Measurements from ENCODE around the gene EPHA3. TPM values are rescaled to one million over a fixed set of nuclear protein-coding genes. Genes with fewer than 3 reads are reported as not detected.

Gene EPHA3
- polyA plus RNA-seq, 1 donor from 2014 or later: 33.0 TPM

DNA sequence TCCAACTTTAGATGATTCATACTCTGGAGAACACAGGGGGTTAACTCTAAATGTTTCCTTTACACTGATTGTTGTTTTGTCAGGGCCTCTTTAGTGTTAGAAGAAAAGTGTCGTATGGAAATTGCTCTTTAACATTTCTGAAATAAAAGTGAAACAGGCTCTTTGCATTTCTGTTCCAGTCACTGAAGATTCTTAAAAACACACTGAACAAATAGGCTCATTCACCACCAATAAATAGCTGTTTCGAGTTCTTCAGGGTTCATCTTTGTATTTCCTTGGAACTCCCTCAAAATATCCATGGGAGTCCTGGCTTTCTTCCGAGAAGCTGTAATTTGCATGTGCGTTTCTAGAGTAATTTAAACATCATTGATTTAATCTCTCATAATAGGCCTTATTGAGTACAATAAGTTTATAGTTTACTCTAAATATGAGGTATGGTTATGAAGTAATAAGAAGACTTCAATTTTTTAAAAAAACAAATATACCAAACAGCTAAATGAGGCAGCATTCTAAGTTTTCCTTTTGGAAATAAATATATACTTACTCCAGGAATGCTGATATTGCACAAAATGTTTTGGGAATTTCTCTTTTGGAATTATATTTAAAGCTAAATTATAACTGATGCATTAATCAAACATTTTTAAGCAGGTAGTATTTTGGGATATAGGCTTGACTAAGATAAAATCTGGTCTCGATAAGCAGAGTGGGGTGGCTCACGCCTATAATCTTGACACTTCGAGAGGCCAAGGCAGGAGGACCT, 327.4 kb downstream of the EPHA3 start:
- no peak overlapping the region for H3K4me2 ChIP-seq (ENCODE audit: low read length)

DNA sequence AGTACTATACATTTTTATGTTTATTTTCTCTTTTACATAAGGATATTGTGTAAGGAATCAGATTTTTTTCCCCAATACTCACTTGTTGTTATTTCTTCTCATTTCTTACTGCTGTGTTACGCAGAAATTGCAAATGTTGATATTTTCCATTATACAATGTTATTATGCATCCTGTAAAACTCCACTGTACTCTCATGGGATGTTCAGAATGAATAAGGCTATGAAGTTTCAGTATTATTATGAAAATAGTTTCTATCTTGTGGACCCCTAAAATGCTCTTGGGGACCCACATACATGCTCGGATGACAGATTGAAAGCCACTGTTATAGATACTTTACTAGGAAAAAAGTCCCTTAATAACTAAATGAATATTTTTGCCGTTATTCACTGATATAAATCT, 329.4 kb downstream of the EPHA3 start:
- no peak overlapping the region for H3K4me2 ChIP-seq (ENCODE audit: low read length)
- TF ChIP-seq, protein P1, sequence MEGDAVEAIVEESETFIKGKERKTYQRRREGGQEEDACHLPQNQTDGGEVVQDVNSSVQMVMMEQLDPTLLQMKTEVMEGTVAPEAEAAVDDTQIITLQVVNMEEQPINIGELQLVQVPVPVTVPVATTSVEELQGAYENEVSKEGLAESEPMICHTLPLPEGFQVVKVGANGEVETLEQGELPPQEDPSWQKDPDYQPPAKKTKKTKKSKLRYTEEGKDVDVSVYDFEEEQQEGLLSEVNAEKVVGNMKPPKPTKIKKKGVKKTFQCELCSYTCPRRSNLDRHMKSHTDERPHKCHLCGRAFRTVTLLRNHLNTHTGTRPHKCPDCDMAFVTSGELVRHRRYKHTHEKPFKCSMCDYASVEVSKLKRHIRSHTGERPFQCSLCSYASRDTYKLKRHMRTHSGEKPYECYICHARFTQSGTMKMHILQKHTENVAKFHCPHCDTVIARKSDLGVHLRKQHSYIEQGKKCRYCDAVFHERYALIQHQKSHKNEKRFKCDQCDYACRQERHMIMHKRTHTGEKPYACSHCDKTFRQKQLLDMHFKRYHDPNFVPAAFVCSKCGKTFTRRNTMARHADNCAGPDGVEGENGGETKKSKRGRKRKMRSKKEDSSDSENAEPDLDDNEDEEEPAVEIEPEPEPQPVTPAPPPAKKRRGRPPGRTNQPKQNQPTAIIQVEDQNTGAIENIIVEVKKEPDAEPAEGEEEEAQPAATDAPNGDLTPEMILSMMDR (IDR thresholded peaks at IDR 0.05; ENCODE audit: poor library complexity, severe bottlenecking): no peak
- TF ChIP-seq, protein P2, sequence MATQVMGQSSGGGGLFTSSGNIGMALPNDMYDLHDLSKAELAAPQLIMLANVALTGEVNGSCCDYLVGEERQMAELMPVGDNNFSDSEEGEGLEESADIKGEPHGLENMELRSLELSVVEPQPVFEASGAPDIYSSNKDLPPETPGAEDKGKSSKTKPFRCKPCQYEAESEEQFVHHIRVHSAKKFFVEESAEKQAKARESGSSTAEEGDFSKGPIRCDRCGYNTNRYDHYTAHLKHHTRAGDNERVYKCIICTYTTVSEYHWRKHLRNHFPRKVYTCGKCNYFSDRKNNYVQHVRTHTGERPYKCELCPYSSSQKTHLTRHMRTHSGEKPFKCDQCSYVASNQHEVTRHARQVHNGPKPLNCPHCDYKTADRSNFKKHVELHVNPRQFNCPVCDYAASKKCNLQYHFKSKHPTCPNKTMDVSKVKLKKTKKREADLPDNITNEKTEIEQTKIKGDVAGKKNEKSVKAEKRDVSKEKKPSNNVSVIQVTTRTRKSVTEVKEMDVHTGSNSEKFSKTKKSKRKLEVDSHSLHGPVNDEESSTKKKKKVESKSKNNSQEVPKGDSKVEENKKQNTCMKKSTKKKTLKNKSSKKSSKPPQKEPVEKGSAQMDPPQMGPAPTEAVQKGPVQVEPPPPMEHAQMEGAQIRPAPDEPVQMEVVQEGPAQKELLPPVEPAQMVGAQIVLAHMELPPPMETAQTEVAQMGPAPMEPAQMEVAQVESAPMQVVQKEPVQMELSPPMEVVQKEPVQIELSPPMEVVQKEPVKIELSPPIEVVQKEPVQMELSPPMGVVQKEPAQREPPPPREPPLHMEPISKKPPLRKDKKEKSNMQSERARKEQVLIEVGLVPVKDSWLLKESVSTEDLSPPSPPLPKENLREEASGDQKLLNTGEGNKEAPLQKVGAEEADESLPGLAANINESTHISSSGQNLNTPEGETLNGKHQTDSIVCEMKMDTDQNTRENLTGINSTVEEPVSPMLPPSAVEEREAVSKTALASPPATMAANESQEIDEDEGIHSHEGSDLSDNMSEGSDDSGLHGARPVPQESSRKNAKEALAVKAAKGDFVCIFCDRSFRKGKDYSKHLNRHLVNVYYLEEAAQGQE (IDR thresholded peaks at IDR 0.05; ENCODE audit: borderline replicate concordance): no peak
- TF ChIP-seq POLR2AphosphoS5 (IDR thresholded peaks at IDR 0.05) (no peak), EZH2 (IDR thresholded peaks at IDR 0.05; ENCODE audit: borderline replicate concordance, insufficient read depth, low read length, poor library complexity, severe bottlenecking) (no peak), SMC3 (conservative IDR thresholded peaks at IDR 0.05; ENCODE audit: poor library complexity) (no peak)
- H3K27ac ChIP-seq (ENCODE audit: low read length): no peak overlapping the region
- no peaks in the 10 kb centered on the region for H4K20me1 ChIP-seq (ENCODE audit: insufficient read depth)
- no peaks in the 10 kb centered on the region for H3K9me3 ChIP-seq (ENCODE audit: low read length)
- no peak overlapping the region for H3K4me3 ChIP-seq (ENCODE audit: low read length)
- H3K79me2 ChIP-seq (replicated peaks; ENCODE audit: insufficient read depth, low read length): no peaks in the 10 kb centered on the region
- no peaks in the 10 kb centered on the region for H3K36me3 ChIP-seq (ENCODE audit: insufficient read depth, low read length)
- H3K27me3 ChIP-seq (ENCODE audit: insufficient read depth, low read depth, low read length): no peaks in the 10 kb centered on the region
- H3F3A ChIP-seq (ENCODE audit: insufficient read depth, low read length, poor library complexity, severe bottlenecking): no peaks in the 10 kb centered on the region
- no peak overlapping the region for H2AFZ ChIP-seq (ENCODE audit: low read depth, low read length)
- no peak overlapping the region for H3K9ac ChIP-seq (ENCODE audit: low read length)
- H3K9me2 ChIP-seq (ENCODE audit: insufficient read depth, low read length): no peaks in the 10 kb centered on the region

More for the DNA sequence above, 327.4 kb downstream of the EPHA3 start:
- no peaks in the 10 kb centered on the region for H3K36me3 ChIP-seq (ENCODE audit: insufficient read depth, low read length)
- H3K9me2 ChIP-seq (ENCODE audit: insufficient read depth, low read length): no peaks in the 10 kb centered on the region
- TF ChIP-seq, protein P1 (IDR thresholded peaks at IDR 0.05; ENCODE audit: poor library complexity, severe bottlenecking): no peak
- TF ChIP-seq EP300 (conservative IDR thresholded peaks at IDR 0.05; ENCODE audit: poor library complexity, severe bottlenecking) (no peak), POLR2AphosphoS5 (IDR thresholded peaks at IDR 0.05) (no peak), TAF1 (IDR thresholded peaks at IDR 0.05; ENCODE audit: low read depth) (no peak)
- TF ChIP-seq, protein P2 (IDR thresholded peaks at IDR 0.05; ENCODE audit: borderline replicate concordance): no peak
- no peak overlapping the region for H3K27ac ChIP-seq (ENCODE audit: low read length)
- H3K9me3 ChIP-seq (ENCODE audit: low read length): no peaks in the 10 kb centered on the region
- H3F3A ChIP-seq (ENCODE audit: insufficient read depth, low read length, poor library complexity, severe bottlenecking): no peaks in the 10 kb centered on the region
- no peak overlapping the region for H2AFZ ChIP-seq (ENCODE audit: low read depth, low read length)
- H3K27me3 ChIP-seq (ENCODE audit: insufficient read depth, low read depth, low read length): no peaks in the 10 kb centered on the region
- no peaks in the 10 kb centered on the region for H4K20me1 ChIP-seq (ENCODE audit: insufficient read depth)
- H3K79me2 ChIP-seq (replicated peaks; ENCODE audit: insufficient read depth, low read length): no peaks in the 10 kb centered on the region
- no peak overlapping the region for H3K9ac ChIP-seq (ENCODE audit: low read length)
- no peak overlapping the region for H3K4me3 ChIP-seq (ENCODE audit: low read length)
